A673 (cell line): ENCODE data around the gene HAPSTR1.

Experiments
- EZH2 ChIP-seq: fragments of 200-600 bp; sonication (generic); IDR thresholded peaks from 2 replicates; pipeline ENCODE4 v1.6.1; 2017; ENCODE audit warnings: borderline replicate concordance, low read depth, mild to moderate bottlenecking, mixed read lengths, antibody characterized with exemption, low read length; ENCODE audit not compliant: poor library complexity, severe bottlenecking
- TF ChIP-seq, protein P1 (sequence below): fragments of 300-800, 200-600 bp; sonication (generic); conservative IDR thresholded peaks from 2 replicates; pipeline ENCODE4 v1.5.1; 2017; ENCODE audit warnings: low read depth, mild to moderate bottlenecking, antibody characterized with exemption, low read length, moderate library complexity, mixed read lengths

GRCh38 chr16:9068886-9069285, 22.6 kb upstream of the HAPSTR1 start:
- TF ChIP-seq, protein P1, sequence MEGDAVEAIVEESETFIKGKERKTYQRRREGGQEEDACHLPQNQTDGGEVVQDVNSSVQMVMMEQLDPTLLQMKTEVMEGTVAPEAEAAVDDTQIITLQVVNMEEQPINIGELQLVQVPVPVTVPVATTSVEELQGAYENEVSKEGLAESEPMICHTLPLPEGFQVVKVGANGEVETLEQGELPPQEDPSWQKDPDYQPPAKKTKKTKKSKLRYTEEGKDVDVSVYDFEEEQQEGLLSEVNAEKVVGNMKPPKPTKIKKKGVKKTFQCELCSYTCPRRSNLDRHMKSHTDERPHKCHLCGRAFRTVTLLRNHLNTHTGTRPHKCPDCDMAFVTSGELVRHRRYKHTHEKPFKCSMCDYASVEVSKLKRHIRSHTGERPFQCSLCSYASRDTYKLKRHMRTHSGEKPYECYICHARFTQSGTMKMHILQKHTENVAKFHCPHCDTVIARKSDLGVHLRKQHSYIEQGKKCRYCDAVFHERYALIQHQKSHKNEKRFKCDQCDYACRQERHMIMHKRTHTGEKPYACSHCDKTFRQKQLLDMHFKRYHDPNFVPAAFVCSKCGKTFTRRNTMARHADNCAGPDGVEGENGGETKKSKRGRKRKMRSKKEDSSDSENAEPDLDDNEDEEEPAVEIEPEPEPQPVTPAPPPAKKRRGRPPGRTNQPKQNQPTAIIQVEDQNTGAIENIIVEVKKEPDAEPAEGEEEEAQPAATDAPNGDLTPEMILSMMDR, result no peak
- TF ChIP-seq EZH2, result no peak
